GM19468 (cell line): Measurements from ENCODE around the gene ST7.

Experiments used
- ATAC-seq: cut with Tn5 transposase; IDR thresholded peaks from one replicate; pipeline ENCODE4 v1.9.1; 2021; ENCODE audit warnings: mild to moderate bottlenecking, moderate library complexity, moderate number of reproducible peaks; ENCODE audit not compliant: unreplicated experiment; ENCODE audit errors: extremely low read depth

Gene ST7

DNA sequence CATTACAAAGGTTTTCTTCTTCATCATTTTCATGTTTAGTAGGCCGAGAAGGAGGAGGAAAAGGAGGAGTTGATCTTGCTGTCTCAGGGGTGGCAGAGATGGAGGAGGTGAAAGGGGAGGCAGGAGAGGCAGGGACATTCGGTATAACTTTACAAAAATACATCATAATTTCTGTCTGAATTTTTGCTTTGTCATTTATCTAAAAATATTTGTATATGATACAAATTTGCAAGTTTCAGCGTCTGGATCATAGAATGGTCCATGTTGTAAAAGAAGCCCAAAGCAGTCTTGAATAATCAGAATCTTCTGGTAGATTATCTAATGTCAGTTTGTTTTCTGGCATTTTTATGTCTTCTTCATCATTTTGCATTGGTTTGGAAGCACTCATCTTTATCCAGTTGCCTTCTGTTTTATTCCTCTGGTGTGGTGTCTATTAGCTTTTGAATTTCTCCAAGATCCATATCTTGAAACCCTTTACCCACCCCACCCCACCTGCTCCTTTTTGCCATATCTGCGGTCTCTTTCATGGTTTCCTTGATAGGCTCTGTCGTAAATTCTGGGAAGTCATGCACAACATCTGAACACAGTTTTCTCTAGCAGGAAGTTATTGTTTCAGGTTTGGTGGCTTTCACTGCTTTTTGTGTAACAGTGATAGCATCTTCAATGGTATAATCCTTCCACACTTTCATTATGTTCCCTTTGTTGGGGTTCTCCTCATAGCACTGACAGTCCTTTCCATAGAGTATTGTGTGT is 95.0 kb downstream of the ST7 start:
- ATAC-seq, result no peak

DNA sequence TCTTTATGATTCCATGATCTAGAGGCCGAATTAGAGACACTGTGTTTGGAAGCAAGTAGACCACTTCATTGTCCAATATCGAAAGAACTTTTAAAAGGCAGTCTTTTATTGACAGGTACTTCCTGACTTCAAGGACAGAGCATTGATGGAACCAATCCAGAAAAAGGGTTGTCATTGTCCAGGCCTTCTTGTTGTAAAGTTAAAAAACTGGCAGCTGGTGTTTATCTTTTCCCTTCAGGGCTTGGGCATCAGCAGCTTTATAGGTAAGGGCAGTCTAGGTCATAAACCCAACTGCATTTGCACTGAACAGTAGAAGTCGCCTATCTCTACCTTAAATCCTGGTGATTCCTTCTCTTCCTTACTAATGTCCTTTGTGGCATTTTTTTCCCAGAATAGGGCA is 95.6 kb downstream of the ST7 start:
- no peak for ATAC-seq

DNA sequence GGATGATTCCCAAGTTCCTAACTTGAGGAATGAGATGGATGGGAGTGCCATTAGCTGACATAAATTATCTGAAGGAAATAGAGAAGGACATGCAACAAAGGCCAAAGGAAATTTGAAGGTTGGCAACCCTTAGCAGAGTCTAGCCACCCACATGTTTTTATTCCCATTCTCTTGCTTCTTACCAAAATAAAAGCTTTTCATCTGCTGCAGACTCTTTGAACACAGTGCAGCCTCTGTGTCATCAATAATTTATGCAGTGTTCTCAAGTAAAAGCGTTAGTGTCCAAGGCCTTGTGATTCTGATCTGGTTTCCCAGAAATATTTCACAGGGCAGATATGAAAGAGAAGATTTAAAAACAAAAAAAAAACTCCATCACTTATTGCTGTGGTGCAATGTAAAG is 98.5 kb downstream of the ST7 start:
- no peak for ATAC-seq

DNA sequence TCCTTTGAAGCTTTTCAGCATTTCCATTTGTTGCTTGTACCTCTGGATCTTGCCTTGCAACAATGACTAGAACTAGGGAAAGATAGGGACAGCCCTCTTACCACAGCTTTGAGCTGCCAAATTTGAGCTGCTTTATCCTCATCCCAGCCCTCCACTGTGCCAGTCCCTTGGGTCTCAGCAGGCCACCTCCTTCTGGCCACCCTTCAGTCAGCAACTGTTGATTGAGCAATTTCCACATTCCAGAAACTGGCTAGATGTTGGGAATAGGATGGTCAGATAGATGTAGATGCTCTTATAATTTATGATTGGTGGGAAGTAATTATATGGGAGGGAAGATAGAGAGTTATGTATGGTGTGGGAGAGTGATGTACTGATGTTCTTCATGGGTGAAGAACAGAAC is 100.1 kb downstream of the ST7 start:
- no peak for ATAC-seq

DNA sequence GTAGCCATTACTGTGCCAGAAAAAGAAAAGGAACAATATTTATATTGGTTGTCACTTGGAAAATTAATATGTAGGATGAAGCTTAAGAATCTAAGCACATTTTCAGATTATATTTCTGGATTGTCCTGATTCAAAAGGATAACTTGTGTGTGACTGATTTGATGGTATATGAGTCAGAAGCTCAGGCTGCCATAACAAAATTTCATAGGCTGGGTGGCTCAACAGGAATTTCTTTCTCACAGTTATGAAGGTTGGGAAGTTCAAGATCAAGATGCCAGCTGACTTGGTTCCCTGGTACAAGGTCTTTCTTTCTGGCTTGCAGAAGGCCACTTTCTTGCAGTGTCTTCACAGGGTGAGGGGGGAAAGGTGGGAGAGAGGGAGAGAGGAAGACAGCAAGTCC is 108.5 kb downstream of the ST7 start:
- no peak for ATAC-seq

DNA sequence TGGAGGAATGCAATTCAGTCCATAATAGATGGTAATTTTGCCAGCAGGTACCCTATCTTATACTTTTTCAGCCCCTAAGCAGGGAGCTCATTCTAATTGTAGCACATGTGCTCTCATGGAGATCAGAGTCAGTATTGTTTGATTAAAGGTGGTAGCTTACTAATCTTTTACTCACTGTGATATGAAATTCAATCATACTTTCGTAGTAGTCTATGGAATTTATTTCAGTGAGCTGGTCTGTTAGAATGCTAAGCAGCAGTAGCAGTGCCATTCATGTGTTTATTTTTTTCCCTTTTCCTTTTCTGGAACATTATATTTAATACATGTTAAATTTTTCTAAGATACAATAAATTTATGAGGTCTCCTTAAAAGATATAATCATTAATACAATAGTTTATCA is 109.0 kb downstream of the ST7 start:
- ATAC-seq, result no peak

DNA sequence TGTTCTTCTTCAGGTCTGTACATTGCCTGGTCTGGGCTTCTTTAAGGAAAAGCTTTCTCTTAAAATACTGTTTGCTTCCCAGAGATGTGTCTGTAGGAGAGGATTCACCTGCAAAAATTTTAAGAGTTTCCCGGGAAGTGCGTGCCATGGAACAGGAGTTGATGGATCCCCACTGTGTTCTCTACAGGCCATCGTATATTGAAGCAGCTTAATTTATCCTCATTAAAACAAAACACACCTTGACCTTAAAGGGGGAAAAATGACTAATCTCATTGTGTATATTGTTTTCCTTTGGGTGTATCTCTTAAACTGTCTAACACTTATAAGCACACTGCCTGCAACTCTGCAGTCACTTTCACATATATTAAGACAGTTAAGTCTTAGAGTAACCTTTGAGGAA is 111.4 kb downstream of the ST7 start:
- no peak for ATAC-seq

DNA sequence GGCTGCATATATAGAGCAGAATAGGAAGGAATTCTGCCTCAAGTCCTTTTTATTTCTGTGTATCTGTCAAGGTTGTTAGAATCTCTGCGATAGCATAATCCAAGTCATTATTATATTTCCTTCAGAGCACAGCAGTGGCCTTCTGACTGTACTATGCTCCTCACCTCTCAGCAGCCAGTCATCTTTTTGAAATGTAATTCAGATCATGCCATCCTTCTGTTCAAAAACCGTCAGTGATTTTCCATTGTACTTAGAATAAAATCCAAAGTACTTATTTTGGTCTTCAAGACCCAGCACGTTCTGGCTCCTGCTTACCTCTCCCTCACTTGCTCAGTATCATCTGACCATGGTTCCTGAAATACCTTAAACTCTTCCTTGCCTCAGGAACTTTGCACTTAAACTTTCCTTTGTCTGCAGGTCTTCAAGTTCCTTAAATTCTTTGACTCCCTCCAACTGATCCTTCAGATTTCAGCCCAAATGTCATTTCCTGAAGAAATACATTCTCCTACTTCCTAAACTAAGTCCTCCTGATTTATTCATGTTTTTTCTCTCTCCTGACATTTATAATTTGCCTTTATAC is 112.4 kb downstream of the ST7 start:
- no peak for ATAC-seq

DNA sequence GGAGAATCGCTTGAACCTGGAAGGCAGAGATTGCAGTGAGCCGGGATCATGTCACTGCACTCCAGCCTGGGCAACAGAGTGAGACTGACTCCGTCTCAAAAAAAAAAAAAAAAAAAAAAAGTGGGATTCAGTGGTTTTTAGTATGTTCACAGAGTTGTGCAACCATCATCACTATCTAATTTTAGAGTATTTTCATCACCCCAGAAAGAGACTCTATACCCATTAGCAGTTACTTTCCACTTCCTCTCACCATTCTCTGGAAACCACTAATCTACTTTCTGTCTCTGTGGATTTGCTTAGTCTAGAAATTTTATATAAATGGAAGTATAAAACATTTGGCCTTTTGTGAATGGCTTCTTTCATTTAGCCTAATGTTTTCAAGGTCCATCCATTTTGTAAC is 113.4 kb downstream of the ST7 start:
- no peak for ATAC-seq

DNA sequence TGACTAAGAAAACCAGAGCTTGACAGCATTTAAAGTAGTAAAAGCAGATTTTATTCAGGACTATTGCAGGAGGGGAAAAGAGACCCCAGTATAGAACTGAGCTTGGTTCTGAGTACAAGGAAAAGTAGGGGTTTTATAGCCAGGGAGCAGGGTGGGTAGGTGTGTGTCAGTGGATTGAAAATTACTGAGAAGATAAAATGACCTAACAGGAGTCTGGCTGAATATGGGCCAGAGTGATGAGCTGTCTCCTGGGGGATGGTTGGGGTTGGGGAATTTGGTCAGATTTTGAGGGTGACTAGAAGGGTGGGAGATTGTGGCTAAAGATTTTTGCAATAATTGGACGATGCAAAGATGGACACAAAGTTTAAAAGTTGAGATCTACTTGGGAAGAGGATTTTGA is 114.0 kb downstream of the ST7 start:
- no peak for ATAC-seq

DNA sequence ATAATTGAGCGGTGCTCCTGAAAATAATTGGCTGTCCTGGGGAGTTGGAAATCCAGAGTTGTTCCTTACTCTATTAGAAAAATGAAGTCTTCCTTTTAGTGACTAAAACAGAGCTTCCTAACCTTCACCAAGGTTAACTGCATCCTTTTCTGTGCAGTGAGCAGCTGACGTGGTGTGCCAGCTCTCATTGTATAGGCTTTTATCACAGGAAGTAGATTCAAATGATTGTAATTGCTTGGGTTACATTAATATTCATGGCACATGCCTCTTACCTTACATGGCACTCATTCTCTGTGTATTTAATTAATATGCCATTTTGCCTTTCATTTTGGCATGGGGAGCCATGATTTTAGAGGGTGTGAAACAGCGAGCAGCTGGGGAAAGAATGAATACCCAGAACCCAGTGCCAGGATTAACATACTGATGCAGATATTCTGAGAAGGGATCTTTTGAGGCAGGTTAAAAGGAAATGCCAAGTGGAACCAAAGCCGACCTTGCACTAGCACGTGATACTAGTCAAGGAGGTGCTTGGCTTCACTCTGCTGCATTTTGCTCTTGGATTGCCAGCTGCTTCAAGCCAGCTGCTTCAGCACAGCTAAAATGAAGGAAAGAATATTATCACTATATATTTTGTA is 115.3 kb downstream of the ST7 start:
- ATAC-seq, result no peak

DNA sequence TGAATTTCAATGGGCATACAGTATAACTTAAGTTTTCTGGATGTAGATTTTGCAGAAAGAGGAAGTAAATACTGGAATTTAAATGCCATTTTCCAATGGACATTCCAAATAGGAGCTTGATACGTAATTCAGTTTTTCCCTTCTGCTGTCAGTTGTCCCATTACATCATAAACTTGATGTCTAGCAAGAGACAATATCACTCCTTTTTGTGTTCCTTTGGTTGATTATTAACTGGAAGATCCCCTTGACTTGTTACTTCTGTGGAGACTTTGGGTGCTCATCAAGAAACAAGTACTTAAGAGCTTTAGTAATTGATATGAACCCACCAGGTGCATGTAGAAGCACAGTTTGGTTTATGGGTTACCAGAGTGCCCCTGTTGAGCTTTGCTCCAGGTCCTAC is 116.1 kb downstream of the ST7 start:
- no peak for ATAC-seq

DNA sequence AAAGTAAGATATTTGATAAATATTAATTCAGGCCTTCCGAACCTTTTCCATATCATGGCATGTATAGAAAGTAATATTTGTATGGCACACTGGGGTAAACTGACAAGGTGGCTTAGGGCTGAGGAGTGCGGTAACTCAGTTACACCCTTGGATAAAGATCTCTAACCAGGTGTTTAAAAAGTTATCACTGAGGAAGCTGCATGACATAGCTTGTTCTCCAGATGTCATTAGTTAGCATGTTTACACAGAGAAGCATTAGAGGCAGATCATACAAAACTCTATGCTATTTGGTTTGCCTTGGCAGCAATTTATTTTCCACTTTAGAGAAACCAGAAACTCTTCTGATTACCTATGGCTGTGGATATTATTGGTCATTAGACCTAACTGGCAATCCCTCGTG is 118.2 kb downstream of the ST7 start:
- no peak for ATAC-seq

DNA sequence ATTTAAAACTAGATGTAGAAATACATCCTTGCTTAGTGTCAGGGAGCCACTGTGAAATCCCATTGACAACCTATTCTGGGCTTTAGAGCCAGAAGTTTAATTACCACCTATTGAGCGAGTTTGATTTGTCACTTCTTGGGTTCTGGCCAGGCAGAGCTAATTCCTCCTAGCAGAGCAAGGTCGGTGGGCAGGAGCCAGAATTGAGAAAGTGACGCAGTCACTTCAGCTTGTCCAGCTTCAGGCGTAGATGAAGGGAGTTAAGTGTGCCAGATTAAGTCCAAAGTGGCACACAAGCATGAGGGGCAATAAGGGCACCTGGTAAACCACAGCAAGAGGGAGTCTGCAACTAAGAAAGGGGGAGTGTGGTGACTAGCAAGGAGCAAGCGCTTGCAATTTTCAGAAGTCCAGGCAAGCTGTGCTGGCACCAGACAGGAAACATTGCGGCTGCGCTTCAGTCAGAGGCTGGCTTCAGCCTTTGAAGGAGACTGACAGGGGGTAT is 119.4 kb downstream of the ST7 start:
- ATAC-seq, result no peak

DNA sequence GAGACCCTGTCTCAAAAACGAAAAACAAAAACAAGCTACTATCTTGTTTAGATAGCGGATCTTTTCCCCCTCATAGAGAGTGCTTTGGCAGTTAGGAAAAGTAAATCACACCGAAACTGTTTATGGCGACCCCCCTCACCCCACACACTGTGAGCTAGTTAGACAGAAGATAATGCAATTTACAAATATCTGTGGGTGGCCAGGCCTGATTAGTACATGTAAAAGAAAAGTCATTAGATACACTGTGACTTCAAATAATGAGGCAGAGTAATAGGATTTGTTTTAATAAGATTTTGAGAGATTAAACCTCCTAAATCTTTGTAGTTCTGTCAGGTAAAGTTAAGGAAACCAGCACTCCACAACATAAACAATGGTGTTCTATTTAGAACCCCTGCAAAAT is 121.1 kb downstream of the ST7 start:
- no peak for ATAC-seq

DNA sequence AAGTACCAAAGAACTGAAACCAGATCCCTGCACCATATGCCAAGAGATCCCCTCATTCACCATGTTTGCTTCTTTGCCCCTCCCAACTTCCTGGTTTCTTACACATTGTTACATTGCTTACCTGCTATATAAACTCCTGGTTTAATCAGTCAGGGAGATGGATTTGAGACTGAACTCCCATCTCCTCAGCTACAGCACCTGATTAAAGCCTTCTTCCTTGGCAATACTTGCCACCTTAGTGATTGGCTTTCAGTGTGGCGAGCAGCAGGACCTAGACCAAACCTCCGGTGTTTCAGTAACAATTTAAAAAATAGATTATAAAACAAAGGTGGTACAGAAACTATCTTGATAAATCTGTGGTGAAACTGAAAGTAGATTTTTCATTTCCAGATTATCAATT is 122.6 kb downstream of the ST7 start:
- no peak for ATAC-seq

DNA sequence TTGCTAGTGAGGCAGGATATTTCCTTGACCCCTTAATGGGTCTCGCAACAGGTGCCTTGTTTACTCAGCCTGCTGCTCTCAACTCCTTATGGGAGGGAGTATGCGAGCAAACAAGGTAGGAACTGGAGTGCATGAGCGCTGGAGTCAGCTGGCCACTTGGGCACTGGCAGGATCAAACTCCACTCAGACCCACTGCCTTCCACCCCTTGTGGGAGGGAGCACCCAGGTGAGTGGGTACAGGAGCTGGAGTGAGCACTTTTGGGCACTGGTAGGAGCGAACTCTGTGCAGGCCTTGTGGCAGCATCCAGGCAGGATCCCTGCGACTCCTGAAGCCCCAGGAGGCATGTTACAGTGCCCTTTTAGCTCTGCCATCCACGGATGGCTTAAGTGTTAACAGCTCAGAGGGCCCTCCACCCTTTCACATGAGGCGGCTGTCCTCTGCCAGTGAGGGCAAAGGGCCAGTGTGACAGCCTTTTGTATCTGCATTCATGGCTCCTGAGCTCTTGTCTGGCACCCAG is 123.2 kb downstream of the ST7 start:
- ATAC-seq, result no peak

DNA sequence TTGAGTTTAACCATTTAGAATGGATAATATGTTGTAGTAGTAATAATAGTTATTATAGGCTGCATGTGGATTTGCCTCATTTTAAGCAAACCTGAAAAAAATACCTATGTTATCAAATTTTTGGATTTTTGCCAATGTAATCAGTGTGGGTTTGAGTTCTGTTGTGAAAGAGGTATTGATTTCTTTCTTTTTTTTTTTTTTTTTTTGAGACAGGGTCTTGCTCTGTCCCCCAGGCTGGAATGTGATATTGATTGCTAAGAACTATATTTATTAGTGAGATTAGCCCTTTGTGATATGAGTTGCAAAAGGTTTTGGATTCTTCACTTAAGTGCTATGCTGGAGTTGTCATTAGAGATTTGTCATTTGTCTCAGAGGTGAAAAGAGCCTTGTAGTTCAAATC is 124.4 kb downstream of the ST7 start:
- no peak for ATAC-seq

DNA sequence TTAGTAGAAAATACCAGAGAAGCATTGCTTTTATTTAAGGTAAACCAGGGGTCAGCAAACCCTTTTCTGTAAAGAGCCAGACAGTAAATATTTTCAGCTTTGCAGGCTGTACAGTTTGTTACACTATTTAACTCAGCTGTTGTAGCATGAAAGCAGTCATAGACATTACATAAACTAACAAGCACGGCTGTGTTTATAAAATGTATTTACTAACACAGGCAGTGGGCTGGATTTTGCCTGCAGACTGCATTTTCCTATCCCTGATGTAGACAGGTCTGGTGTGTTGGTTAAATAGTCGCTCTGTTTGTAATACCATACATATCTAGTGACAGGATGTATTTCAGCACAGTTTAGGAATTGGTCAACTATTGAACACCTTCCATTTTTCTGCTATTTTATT is 129.3 kb downstream of the ST7 start:
- no peak for ATAC-seq

DNA sequence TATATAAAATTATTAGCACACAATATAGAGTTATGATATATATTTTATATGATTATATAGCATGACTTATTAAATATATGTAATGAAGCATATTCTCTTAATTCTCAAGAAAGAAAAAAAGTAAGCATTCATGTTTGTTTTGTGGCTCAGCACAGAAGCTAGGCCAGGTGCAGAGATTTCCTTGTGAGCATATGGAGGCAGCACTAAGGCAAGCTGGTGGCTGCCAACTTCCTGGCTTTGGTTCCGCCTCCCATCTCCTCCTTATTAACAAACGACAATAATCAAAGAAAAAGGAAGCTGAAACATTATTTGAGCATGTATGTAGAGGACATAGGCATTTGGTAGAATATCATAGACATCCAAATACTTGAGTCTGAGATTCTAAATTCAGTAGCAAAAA is 130.3 kb downstream of the ST7 start:
- no peak for ATAC-seq

DNA sequence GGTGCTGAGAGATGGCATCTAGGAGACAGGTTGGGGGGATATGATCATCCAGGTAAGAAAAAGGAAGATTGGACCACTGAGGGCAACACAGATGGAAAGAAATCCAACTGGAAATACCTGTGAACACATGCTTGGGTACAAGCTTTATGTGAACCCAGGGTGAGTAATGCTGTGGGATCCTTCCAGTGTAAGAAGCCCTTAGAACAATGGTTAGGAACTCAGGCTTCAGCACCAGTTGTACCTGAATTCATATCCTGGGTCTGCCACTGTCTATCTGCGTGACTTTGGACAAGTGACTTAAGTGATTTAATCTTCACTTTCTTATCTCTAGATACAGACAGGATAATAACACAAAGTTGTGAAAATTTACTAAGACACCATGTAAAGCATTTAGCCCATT is 131.0 kb downstream of the ST7 start:
- ATAC-seq, result no peak
